GM12874 (cell line): ENCODE measurements around the gene ZNF521.

ENCODE experiments used
- TF ChIP-seq, protein P1 (sequence below): IDR thresholded peaks from 2 replicates; pipeline ENCODE4 v1.5.1; 2011; ENCODE audit warnings: low read depth, mild to moderate bottlenecking, control low read depth, low read length, moderate library complexity; ENCODE audit not compliant: insufficient read depth

The ZNF521 gene

DNA sequence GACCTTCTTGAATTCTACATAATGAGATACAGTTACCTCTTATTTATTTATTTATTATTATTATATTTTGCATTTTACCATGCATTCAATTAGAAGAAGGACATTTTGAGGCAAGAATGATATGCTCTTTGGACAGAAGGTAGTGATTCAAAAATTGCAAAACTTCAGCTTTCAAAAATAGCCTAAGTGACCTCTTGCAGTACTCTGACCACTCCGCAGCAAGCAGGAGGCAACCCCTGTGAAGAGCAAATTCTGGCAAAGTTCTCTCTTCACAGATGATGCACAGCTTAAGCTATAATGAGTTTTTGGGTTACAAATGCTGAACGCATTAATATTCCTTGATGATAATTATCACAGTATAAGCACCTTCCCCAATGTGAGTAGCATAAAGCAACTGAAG, 170.0 kb downstream of the ZNF521 start:
- TF ChIP-seq, protein P1, sequence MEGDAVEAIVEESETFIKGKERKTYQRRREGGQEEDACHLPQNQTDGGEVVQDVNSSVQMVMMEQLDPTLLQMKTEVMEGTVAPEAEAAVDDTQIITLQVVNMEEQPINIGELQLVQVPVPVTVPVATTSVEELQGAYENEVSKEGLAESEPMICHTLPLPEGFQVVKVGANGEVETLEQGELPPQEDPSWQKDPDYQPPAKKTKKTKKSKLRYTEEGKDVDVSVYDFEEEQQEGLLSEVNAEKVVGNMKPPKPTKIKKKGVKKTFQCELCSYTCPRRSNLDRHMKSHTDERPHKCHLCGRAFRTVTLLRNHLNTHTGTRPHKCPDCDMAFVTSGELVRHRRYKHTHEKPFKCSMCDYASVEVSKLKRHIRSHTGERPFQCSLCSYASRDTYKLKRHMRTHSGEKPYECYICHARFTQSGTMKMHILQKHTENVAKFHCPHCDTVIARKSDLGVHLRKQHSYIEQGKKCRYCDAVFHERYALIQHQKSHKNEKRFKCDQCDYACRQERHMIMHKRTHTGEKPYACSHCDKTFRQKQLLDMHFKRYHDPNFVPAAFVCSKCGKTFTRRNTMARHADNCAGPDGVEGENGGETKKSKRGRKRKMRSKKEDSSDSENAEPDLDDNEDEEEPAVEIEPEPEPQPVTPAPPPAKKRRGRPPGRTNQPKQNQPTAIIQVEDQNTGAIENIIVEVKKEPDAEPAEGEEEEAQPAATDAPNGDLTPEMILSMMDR, result no peak

DNA sequence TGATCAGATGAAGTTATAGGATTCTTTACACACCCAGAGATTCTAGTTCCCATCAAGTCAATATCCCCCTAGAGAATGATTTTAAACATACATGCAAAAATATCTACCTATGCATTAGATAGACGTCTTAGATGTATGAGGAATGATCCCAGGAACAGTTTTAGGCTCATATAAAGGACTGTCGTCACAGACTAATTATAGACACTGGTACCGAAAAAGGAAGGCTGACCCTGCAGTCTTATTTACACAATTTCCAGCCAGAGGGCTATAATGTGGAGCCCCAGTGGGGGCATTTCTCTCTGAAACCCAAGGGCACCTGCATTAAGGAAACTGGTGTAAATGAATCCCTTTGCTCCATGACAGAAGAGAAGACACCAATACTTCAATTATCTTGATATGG, 170.4 kb downstream of the ZNF521 start:
- TF ChIP-seq, protein P1, result no peak

DNA sequence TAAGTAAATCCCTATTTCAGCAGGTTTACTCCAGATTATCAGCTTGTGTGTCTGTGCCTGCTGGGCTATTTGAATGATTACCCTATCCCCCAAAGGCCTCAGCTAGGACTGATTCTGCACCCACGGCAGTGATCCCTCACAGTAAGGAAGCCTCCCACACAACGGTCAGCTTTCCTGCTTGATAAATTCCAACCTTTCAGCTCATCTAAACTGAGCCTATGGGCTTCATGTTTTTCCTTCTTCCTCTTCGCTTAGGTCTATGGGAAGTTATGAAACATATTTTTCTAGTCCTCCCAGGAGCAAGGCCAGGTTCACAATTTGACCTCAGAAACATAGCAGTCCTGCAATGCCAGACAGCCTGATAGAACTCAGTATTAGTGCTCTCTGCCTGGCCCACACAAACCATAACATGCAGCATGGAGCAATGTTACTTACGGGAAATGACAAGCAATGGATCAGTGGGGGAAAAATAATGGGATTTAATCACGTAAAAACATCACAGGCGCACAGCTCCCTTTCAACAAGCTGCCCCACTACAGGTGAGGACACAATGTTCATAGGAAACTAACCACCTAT, 170.9 kb downstream of the ZNF521 start:
- TF ChIP-seq, protein P1, result no peak

DNA sequence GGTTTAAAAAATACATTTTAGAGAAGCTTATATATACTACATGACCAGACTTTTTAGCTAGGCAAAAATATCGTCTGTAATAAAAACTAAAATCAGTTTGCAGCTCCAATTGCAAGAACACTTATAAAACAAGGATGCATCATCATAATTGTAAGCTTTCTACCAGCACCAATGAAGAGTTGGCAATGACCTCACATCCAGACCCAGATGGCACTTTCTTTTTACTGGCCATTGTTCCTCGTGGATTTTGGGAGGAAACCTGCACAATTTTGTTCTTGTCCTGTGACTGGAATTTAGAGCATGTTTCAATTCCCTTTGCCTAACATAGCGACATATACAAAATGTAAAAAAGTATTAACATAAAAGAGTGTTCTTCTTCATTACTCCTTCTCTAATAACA, 174.3 kb downstream of the ZNF521 start:
- TF ChIP-seq, protein P1, result no peak

DNA sequence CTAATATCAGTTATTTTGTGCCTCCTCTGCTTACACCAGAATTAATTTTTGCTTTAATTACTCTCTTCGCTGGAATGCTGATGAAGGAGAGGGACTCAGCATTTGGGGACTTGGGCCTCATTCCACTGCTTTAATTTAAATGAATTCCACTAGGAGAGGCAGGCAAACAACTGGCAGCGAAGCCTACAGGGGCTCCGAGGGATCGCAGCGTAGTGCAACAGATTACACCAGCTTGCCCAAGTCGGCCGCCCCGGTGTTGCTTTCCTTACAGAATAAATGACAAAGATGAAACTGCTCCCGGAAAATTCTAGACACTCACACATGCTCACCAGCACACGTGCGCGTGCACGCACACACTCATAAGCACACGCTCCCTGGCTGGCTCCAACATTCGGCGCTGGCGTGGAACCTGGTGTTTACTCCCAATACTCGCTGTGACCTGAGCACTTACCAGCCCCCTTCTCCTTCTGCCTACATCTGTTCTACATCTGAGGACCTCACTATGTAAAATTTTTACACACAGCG, 175.4 kb downstream of the ZNF521 start:
- TF ChIP-seq, protein P1, result no peak

DNA sequence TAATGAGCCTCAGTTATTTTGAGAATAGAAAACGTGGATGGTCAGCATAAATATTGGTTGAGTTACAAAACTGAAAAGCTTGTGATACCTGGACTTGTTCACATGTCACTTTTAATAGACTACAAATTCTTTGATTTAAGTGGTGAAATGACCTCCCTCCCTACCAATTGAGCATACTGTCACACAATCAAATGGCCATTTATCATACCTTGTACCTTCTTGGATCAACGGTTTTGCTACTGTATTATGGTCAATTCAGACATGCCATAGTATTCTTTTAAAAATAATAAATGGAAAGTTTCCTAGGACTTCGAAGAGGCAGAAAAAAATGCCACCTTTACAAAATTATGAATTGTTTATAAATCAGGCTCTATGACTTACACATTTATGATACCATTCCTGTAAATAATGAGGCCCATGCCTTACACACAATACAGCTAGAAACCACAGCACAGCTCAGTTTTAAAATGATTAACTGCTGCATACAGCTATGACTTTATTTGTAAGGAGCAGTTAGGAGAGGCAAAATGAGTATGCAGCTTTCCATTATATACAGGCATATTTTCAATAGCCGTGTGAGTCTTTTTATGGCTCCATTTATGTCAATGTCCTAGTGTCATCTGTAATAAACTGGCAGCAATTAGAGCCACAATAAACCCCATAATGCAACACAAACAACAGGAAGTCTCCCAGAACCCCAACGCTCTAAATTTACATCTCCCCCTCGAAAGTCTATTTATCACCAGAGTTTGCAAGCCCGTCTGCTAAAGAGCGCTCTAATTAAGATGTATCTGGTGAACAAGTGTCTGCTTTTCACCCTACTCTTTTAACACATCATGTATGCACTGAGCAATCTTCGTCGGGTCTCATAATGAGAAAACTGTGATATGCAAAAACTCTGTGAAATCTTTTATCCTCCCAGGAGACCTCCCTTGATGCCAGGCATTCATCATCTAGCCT, 176.1 kb downstream of the ZNF521 start:
- TF ChIP-seq, protein P1, result no peak

DNA sequence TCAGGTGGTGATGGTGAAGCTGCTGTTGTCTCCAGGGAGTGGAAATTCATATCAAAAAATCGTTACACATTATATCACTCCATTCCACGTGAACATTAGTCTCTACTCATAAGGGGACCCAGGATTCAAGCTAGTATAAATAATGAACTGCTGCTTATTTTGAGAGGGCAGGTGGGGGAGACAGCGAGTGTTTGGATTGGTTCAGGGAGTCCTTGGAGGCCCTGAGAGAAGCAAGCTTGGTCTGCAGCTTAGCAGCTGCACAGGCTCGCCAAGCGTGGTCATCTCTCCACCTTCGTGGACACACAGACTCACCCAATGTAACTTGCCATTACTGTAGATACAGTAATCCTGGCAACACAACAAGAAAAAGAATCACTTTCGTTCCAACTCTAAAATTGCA, 177.6 kb downstream of the ZNF521 start:
- TF ChIP-seq, protein P1, result no peak
